GM12872 (cell line): Measurements from ENCODE around the gene SCN2B.

Experiments used
- CTCF ChIP-seq: IDR thresholded peaks from 3 replicates; pipeline ENCODE4 v1.5.1; 2011; ENCODE audit warnings: low read depth, mild to moderate bottlenecking, low read length, moderate library complexity; ENCODE audit not compliant: insufficient read depth

Gene SCN2B

DNA sequence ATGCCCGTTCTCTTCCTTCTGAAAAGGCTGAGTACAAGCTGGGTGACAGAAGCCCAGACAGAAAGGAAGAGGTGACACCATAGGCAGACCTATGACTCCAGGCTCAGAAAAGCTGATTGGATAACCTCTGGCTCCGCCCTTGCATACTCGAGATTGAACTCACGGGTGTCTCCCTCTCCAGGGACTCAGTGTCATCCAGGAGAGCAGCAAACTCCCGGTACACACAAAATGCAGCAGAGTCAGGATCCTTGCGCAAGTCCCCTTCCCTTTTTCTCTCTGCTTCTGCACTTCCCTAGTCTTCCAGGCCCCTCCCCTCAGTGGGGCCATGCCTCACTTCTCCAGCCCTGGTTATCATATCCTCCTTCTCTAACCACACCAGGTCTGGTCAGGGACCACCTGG, 33.6 kb downstream of the SCN2B start:
- TF ChIP-seq CTCF: no peak

DNA sequence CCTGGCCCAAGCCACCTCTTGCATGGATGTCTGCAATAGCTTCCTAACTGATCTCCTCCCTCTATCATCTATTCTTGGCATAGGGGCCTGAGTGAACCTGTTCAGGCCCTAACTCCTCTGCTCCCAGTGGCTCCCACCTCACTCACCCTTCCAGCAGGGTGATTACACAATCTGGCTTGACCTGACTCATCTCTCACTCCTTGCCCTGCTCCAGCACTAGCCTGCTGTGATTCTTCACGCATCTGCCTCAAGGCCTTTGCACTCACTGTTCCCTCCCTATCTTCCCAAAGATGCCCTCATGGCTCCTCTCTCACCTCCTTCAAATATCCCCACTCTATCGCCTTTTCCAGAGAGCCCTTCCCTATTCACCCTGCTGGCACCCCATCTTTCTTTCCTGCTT, 34.4 kb downstream of the SCN2B start:
- TF ChIP-seq CTCF: no peak

DNA sequence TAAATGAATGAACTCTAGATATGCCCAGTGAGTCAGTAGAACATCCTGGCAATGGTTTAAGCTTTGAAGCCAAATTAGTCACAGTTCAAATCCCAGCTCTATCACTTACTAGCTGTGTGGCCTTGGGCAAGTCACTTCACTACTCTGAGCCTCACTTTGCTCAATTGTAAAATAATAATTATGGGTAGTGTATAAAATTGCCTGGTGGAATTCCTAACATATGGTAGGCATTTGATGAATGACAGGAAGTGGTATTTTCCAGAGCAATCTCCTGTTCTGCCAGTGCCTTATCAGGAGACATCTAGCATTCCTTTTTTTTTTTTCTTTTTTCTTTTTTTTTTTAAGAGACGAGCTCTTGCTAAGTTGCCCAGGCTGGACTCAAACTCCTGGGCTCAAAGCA, 36.9 kb downstream of the SCN2B start:
- no peak for TF ChIP-seq CTCF

DNA sequence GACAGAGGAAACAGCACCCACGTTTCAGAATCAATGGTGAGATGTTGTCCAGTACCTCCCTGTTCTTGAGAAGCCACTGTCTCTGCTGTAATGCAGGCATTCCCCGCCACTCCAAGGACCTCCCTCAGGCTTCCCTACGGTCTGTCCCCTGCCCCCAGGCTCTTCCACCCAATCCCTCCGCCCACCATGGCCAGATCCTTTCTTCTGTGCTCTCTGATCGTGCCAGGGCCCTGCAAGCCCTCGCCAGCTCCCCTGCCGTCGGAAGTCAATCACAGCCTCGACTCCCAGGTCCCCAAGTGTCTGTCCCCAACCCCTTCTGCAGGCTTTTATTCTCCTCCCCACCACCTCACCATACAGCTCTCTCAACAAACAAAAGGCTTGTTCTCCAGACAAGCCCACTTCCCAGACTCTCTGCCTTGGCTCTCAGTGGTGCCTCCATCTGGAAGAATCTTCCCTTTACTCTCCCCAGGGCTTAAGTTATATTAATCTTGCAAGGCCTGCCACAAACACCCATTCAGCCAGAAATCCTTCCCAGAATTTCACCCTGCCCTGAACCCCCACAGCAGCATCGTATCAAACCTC, 37.5 kb downstream of the SCN2B start:
- no peak for TF ChIP-seq CTCF

GRCh38 chr11:118136801-118137200, 39.6 kb downstream of the SCN2B start:
- no peak for TF ChIP-seq CTCF

DNA sequence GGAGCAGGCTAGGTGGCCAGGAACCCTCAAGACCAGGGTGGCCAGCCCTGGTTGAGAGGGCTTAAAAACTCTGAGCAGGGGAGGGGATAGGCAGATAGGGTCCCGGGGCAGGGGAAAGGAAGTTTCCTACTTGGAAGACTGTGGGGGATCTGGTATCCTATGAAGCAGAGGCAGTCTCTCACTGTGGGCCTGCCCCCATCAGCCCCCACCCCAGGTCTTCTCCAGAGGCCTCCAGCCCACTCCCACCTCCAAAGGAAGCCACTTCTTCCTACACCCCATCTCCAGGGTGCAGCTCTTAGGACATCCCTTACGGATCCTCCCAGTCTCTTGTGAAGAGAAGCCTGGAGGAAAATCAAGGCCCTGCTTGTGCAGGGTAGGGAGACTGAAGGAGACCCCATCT, 40.1 kb downstream of the SCN2B start:
- TF ChIP-seq CTCF: no peak

- no peak for TF ChIP-seq CTCF
Observed at GRCh38 chr11:118135796-118136165, 40.7 kb downstream of the SCN2B start.
